Measurements from ENCODE around the gene SMO. TPM values are rescaled to one million over a fixed set of nuclear protein-coding genes. Genes with fewer than 3 reads are reported as not detected.

SMO gene
- total and polyA plus RNA-seq, 2 experiments from 2014 or later = 13.1 to 61.5 TPM

- peaks cover 49% of the 10 kb centered on the region for H3K4me1 Mint-ChIP-seq
- peaks cover 45% of the 10 kb centered on the region for H3K4me1 ChIP-seq (ENCODE audit: insufficient read depth)
- ATAC-seq = no peak
- no peak overlapping the region; the same call in 1 of the 2 replicates for H3K27ac Mint-ChIP-seq
- no peaks in the 10 kb centered on the region for H3F3A ChIP-seq (replicated peaks; ENCODE audit: low read depth)
- no peak for DNase-seq (ENCODE audit: low spot score)
- H2AFZ ChIP-seq = no peak overlapping the region
- H3K79me2 ChIP-seq (replicated peaks; ENCODE audit: insufficient read depth) = peaks cover 62% of the 10 kb centered on the region
- H3K36me3 Mint-ChIP-seq (ENCODE audit: low read depth) = no peaks in the 10 kb centered on the region
- H3K27ac ChIP-seq (ENCODE audit: low read depth) = no peak overlapping the region; the same call in 1 of the 2 replicates
- TF ChIP-seq NANOG (IDR thresholded peaks at IDR 0.05; ENCODE audit: borderline replicate concordance) (no peak), EZH2 (IDR thresholded peaks at IDR 0.05; ENCODE audit: low read depth, unreplicated experiment) (no peak), ZNF331 (CRISPR knock-in tag; IDR thresholded peaks at IDR 0.05; ENCODE audit: low read depth) (no peak), REST (IDR thresholded peaks at IDR 0.05; ENCODE audit: unreplicated experiment) (no peak), STAT1 (IDR thresholded peaks at IDR 0.05; ENCODE audit: unreplicated experiment) (no peak), EZH2phosphoT487 (IDR thresholded peaks at IDR 0.05; ENCODE audit: unreplicated experiment) (no peak), CREB1 (CRISPR knock-in tag; IDR thresholded peaks at IDR 0.05; ENCODE audit: low read depth) (no peak)
- TF ChIP-seq, protein P1, sequence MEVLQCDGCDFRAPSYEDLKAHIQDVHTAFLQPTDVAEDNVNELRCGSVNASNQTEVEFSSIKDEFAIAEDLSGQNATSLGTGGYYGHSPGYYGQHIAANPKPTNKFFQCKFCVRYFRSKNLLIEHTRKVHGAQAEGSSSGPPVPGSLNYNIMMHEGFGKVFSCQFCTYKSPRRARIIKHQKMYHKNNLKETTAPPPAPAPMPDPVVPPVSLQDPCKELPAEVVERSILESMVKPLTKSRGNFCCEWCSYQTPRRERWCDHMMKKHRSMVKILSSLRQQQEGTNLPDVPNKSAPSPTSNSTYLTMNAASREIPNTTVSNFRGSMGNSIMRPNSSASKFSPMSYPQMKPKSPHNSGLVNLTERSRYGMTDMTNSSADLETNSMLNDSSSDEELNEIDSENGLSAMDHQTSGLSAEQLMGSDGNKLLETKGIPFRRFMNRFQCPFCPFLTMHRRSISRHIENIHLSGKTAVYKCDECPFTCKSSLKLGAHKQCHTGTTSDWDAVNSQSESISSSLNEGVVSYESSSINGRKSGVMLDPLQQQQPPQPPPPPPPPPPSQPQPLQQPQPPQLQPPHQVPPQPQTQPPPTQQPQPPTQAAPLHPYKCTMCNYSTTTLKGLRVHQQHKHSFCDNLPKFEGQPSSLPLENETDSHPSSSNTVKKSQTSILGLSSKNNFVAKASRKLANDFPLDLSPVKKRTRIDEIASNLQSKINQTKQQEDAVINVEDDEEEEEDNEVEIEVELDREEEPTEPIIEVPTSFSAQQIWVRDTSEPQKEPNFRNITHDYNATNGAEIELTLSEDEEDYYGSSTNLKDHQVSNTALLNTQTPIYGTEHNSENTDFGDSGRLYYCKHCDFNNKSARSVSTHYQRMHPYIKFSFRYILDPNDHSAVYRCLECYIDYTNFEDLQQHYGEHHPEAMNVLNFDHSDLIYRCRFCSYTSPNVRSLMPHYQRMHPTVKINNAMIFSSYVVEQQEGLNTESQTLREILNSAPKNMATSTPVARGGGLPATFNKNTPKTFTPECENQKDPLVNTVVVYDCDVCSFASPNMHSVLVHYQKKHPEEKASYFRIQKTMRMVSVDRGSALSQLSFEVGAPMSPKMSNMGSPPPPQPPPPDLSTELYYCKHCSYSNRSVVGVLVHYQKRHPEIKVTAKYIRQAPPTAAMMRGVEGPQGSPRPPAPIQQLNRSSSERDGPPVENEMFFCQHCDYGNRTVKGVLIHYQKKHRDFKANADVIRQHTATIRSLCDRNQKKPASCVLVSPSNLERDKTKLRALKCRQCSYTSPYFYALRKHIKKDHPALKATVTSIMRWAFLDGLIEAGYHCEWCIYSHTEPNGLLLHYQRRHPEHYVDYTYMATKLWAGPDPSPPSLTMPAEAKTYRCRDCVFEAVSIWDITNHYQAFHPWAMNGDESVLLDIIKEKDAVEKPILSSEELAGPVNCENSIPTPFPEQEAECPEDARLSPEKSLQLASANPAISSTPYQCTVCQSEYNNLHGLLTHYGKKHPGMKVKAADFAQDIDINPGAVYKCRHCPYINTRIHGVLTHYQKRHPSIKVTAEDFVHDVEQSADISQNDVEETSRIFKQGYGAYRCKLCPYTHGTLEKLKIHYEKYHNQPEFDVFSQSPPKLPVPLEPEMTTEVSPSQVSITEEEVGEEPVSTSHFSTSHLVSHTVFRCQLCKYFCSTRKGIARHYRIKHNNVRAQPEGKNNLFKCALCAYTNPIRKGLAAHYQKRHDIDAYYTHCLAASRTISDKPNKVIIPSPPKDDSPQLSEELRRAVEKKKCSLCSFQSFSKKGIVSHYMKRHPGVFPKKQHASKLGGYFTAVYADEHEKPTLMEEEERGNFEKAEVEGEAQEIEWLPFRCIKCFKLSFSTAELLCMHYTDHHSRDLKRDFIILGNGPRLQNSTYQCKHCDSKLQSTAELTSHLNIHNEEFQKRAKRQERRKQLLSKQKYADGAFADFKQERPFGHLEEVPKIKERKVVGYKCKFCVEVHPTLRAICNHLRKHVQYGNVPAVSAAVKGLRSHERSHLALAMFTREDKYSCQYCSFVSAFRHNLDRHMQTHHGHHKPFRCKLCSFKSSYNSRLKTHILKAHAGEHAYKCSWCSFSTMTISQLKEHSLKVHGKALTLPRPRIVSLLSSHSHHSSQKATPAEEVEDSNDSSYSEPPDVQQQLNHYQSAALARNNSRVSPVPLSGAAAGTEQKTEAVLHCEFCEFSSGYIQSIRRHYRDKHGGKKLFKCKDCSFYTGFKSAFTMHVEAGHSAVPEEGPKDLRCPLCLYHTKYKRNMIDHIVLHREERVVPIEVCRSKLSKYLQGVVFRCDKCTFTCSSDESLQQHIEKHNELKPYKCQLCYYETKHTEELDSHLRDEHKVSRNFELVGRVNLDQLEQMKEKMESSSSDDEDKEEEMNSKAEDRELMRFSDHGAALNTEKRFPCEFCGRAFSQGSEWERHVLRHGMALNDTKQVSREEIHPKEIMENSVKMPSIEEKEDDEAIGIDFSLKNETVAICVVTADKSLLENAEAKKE (CRISPR knock-in tag; IDR thresholded peaks at IDR 0.05) = no peak
- no peaks in the 10 kb centered on the region for H3K9me3 Mint-ChIP-seq
- H3K36me3 ChIP-seq (ENCODE audit: insufficient read depth) = no peaks in the 10 kb centered on the region
- no peak overlapping the region for H3K4me3 Mint-ChIP-seq
- H4K20me1 ChIP-seq (replicated peaks; ENCODE audit: insufficient read depth) = no peaks in the 10 kb centered on the region; the same call in 1 of the 2 replicates
- peaks cover 7% of the 10 kb centered on the region for H3K27me3 Mint-ChIP-seq (ENCODE audit: insufficient read depth, low read depth, poor library complexity)
- no peak overlapping the region for H3K4me3 ChIP-seq
- no peaks in the 10 kb centered on the region for H3K9me2 ChIP-seq (ENCODE audit: insufficient read depth)
- no peaks in the 10 kb centered on the region for H3K27me3 ChIP-seq (ENCODE audit: insufficient read depth)
- H3K4me2 ChIP-seq = peak overlapping the region; percentile 57; the same call in 1 of the 2 replicates
These were observed 68.7 kb downstream of the SMO start for GRCh38 chr7:129257168-129257567.

Measured in GM23338 (cell line).